GM23338 (cell line): ENCODE results near the gene AATF. TPM values are rescaled to one million over a fixed set of nuclear protein-coding genes. Genes with fewer than 3 reads are reported as not detected.
A peak's percentile ranks its signal among the peaks of the same experiment; 100 is the strongest.

ENCODE experiments used
- ATAC-seq: fragments of 200-7000 bp; cut with Tn5 transposase; 3 replicates; pipeline ENCODE4 v1.9.1; 2020
- DNase-seq: peaks from one replicate; pipeline ENCODE4 v3.0.0-alpha.2; 2015; ENCODE audit warnings: low spot score
- H2AFZ ChIP-seq: fragments of 200-600 bp; sonication (generic); 2 replicates; pipeline ENCODE4 v1.8.0; 2016; ENCODE audit warnings: antibody characterized with exemption, mild to moderate bottlenecking, moderate library complexity
- H3F3A ChIP-seq: fragments of 200-600 bp; sonication (generic); replicated peaks from 2 replicates; pipeline ENCODE4 v1.8.0; 2017; ENCODE audit warnings: antibody characterized with exemption, mixed run types, low read depth
- H3K27ac ChIP-seq: fragments of 200-600 bp; sonication (generic); 2 replicates; pipeline ENCODE4 v1.6.1; 2016; ENCODE audit warnings: low read depth
- H3K27me3 ChIP-seq: fragments of 200-600 bp; sonication (generic); 2 replicates; pipeline ENCODE4 v1.8.0; 2016; ENCODE audit warnings: mild to moderate bottlenecking, mixed run types, moderate library complexity; ENCODE audit not compliant: insufficient read depth
- H3K36me3 ChIP-seq: fragments of 200-600 bp; sonication (generic); 2 replicates; pipeline ENCODE4 v1.8.0; 2016; ENCODE audit warnings: mild to moderate bottlenecking; ENCODE audit not compliant: insufficient read depth
- H3K4me1 ChIP-seq: fragments of 200-600 bp; sonication (generic); 2 replicates; pipeline ENCODE4 v1.8.0; 2016; ENCODE audit warnings: mild to moderate bottlenecking, moderate library complexity; ENCODE audit not compliant: insufficient read depth
- H3K4me2 ChIP-seq: fragments of 200-600 bp; sonication (generic); 2 replicates; pipeline ENCODE4 v1.7.1; 2017; ENCODE audit warnings: mixed run types
- H3K4me3 ChIP-seq: fragments of 200-600 bp; sonication (generic); 2 replicates; pipeline ENCODE4 v1.6.1; 2016; ENCODE audit warnings: mixed run types
- H3K79me2 ChIP-seq: fragments of 200-600 bp; sonication (generic); replicated peaks from 2 replicates; pipeline ENCODE4 v1.8.0; 2017; ENCODE audit warnings: mild to moderate bottlenecking; ENCODE audit not compliant: insufficient read depth
- H3K9me2 ChIP-seq: fragments of 200-600 bp; sonication (generic); 2 replicates; pipeline ENCODE4 v1.8.0; 2017; ENCODE audit not compliant: insufficient read depth
- H4K20me1 ChIP-seq: fragments of 200-600 bp; sonication (generic); replicated peaks from 2 replicates; pipeline ENCODE4 v1.8.0; 2017; ENCODE audit warnings: mild to moderate bottlenecking; ENCODE audit not compliant: insufficient read depth
- H3K27ac Mint-ChIP-seq: 2 replicates; pipeline ENCODE4 v1.8.0; 2020; ENCODE audit warnings: inconsistent platforms, mild to moderate bottlenecking, moderate library complexity, mixed read lengths
- H3K27me3 Mint-ChIP-seq: 3 replicates; pipeline ENCODE4 v1.8.0; 2022; ENCODE audit warnings: low read depth, mild to moderate bottlenecking, moderate library complexity, mixed read lengths, inconsistent platforms; ENCODE audit not compliant: insufficient read depth, poor library complexity
- H3K36me3 Mint-ChIP-seq: 3 replicates; pipeline ENCODE4 v1.8.0; 2021; ENCODE audit warnings: low read depth, mild to moderate bottlenecking, inconsistent platforms, moderate library complexity, mixed read lengths
- H3K4me1 Mint-ChIP-seq: 3 replicates; pipeline ENCODE4 v1.8.0; 2020; ENCODE audit warnings: mild to moderate bottlenecking, inconsistent platforms, mixed read lengths
- H3K4me3 Mint-ChIP-seq: 3 replicates; pipeline ENCODE4 v1.8.0; 2021; ENCODE audit warnings: moderate library complexity, mild to moderate bottlenecking, inconsistent platforms, mixed read lengths
- H3K9me3 Mint-ChIP-seq: 3 replicates; pipeline ENCODE4 v1.8.0; 2020; ENCODE audit warnings: moderate library complexity, mild to moderate bottlenecking, inconsistent platforms, mixed read lengths
- EZH2phosphoT487 ChIP-seq: fragments of 200-600 bp; sonication (generic); IDR thresholded peaks from one replicate; pipeline ENCODE4 v1.8.1; 2018; ENCODE audit warnings: antibody characterized with exemption; ENCODE audit not compliant: unreplicated experiment
- JUNB ChIP-seq: IDR thresholded peaks from one replicate; pipeline ENCODE4 v1.6.1; 2016; ENCODE audit warnings: antibody characterized with exemption; ENCODE audit not compliant: unreplicated experiment
- NANOG ChIP-seq: IDR thresholded peaks from 2 replicates; pipeline ENCODE4 v1.6.1; 2016; ENCODE audit warnings: antibody characterized with exemption, borderline replicate concordance
- POLR2AphosphoS5 ChIP-seq: IDR thresholded peaks from 2 replicates; pipeline ENCODE4 v1.6.1; 2016; ENCODE audit warnings: antibody characterized with exemption, low read depth
- ZNF114 ChIP-seq: fragments of 250-450 bp; sonication (Bioruptor Pico); IDR thresholded peaks from 2 replicates; pipeline ENCODE4 v1.5.0; 2020; ENCODE audit warnings: mild to moderate bottlenecking, moderate library complexity
- polyA plus RNA-seq: library from polyadenylated mRNA; unstranded; fragments of >200 nt; fragmentation: Nextera tagmentation; extraction: Ambion mirVana; gene quantifications from 2 replicates; pipeline ENCODE4 v1.2.1, GENCODE V29; 2016
- total RNA-seq: library from RNA; depleted of rRNA; stranded (reverse); fragments of >200 nt; shearing (Covaris generic); gene quantifications from 2 replicates; pipeline ENCODE4 v1.2.3, GENCODE V29; 2014
- TF ChIP-seq, protein P1 (sequence below), 2 experiments: fragments of 200-600 bp in 1 of 2; sonication (generic) in 1 of 2; conservative IDR thresholded peaks; 2 replicates each; pipeline versions ENCODE4 v1.5.1 to v1.6.1; 2016 to 2017; ENCODE audit warnings: antibody characterized with exemption in 2 of 2, low read depth in 2 of 2, mild to moderate bottlenecking in 2 of 2, moderate library complexity in 1 of 2
- TF ChIP-seq, protein P2 (sequence below): IDR thresholded peaks from one replicate; pipeline ENCODE4 v1.6.1; 2018; ENCODE audit warnings: antibody characterized with exemption; ENCODE audit not compliant: unreplicated experiment
- TF ChIP-seq, protein P3 (sequence below): fragments of 250-450 bp; sonication (Bioruptor Pico); IDR thresholded peaks from 2 replicates; pipeline ENCODE4 v1.5.0; 2020; ENCODE audit warnings: mild to moderate bottlenecking, moderate library complexity
- TF ChIP-seq, protein P4 (sequence below): IDR thresholded peaks from 2 replicates; pipeline ENCODE4 v1.6.1; 2016; ENCODE audit warnings: antibody characterized with exemption

Gene AATF
- total and polyA plus RNA-seq, 2 experiments from 2014 or later, result 40.2 to 71.2 TPM

DNA sequence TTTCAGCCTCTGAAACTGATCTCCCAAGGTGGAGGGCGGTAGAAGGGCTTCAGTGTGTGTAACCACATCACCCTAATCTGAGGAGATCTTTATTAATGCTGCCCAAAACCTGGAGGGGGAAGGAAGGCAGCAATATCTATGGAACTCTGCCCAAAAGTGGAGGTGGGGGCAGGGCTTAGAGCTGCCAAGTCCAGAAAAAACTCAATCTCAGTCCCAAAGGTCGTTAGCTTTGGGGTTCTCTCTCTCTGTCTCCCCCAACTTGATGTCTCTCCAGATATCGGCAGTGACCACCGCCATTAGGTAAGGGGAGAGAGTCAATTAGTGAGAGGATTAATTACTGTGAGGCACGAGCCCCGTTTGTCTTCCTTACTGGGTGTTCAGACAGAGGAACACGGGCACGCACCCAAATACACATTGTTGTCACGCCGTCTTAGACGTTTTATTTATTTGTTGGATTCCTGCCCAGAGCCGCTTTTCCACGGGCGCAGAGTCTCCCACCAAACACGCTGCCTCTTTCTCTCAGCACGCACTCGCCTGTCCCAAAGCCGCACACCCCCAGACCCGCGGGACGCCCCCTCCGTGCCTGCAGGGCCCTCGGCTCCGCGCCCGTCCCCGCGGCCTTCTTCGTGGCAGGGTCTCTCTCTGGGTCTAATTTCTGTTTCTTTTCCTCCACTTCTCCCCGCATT lies 16.9 kb upstream of the AATF start (continued):
- TF ChIP-seq, protein P1, sequence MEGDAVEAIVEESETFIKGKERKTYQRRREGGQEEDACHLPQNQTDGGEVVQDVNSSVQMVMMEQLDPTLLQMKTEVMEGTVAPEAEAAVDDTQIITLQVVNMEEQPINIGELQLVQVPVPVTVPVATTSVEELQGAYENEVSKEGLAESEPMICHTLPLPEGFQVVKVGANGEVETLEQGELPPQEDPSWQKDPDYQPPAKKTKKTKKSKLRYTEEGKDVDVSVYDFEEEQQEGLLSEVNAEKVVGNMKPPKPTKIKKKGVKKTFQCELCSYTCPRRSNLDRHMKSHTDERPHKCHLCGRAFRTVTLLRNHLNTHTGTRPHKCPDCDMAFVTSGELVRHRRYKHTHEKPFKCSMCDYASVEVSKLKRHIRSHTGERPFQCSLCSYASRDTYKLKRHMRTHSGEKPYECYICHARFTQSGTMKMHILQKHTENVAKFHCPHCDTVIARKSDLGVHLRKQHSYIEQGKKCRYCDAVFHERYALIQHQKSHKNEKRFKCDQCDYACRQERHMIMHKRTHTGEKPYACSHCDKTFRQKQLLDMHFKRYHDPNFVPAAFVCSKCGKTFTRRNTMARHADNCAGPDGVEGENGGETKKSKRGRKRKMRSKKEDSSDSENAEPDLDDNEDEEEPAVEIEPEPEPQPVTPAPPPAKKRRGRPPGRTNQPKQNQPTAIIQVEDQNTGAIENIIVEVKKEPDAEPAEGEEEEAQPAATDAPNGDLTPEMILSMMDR (conservative IDR thresholded peaks at IDR 0.05; ENCODE audit: low read depth in 2 of 2), result no peak
- TF ChIP-seq EZH2phosphoT487 (peak; percentile 49), ZNF114 (CRISPR knock-in tag) (no peak)
- TF ChIP-seq, protein P2, sequence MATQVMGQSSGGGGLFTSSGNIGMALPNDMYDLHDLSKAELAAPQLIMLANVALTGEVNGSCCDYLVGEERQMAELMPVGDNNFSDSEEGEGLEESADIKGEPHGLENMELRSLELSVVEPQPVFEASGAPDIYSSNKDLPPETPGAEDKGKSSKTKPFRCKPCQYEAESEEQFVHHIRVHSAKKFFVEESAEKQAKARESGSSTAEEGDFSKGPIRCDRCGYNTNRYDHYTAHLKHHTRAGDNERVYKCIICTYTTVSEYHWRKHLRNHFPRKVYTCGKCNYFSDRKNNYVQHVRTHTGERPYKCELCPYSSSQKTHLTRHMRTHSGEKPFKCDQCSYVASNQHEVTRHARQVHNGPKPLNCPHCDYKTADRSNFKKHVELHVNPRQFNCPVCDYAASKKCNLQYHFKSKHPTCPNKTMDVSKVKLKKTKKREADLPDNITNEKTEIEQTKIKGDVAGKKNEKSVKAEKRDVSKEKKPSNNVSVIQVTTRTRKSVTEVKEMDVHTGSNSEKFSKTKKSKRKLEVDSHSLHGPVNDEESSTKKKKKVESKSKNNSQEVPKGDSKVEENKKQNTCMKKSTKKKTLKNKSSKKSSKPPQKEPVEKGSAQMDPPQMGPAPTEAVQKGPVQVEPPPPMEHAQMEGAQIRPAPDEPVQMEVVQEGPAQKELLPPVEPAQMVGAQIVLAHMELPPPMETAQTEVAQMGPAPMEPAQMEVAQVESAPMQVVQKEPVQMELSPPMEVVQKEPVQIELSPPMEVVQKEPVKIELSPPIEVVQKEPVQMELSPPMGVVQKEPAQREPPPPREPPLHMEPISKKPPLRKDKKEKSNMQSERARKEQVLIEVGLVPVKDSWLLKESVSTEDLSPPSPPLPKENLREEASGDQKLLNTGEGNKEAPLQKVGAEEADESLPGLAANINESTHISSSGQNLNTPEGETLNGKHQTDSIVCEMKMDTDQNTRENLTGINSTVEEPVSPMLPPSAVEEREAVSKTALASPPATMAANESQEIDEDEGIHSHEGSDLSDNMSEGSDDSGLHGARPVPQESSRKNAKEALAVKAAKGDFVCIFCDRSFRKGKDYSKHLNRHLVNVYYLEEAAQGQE, result no peak

DNA sequence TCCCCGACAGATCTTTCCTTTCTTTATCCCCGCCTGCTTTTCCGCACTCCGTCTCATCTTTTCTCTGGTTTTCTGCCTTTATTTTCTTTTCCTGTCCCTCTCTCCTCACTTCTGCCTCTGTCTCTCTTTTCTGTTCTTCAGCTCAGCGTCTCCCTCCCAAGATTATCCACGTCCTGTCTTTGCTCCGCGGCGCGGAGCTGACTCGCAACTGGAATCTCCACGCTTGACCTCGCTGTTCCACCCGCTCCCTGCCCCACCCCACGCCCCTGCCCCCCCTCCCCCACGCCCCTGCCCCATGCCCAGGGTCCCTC lies 16.4 kb upstream of the AATF start:
- Histone ChIP-seq H3F3A (peaks cover 35% of the 10 kb centered on the region), H3K4me3 (peak overlapping the region; percentile 45), H3K4me1 (peaks cover 77% of the 10 kb centered on the region), H3K79me2 (no peaks in the 10 kb centered on the region), H2AFZ (no peak overlapping the region), H3K27me3 (peaks cover 100% of the 10 kb centered on the region), H3K27ac (no peak overlapping the region), H3K4me2 (peak overlapping the region; percentile 74), H3K9me2 (no peaks in the 10 kb centered on the region), H4K20me1 (peaks cover 5% of the 10 kb centered on the region), H3K36me3 (no peaks in the 10 kb centered on the region)
- ATAC-seq (no peak), DNase-seq (no peak)
- H3K27me3 Mint-ChIP-seq, result peaks cover 93% of the 10 kb centered on the region
- H3K4me3 Mint-ChIP-seq, result peak overlapping the region; percentile 59
- H3K27ac Mint-ChIP-seq, result no peak overlapping the region
- H3K36me3 Mint-ChIP-seq, result no peaks in the 10 kb centered on the region
- H3K9me3 Mint-ChIP-seq, result peaks cover 3% of the 10 kb centered on the region; the same call in 1 of the 3 replicates
- H3K4me1 Mint-ChIP-seq, result peaks cover 75% of the 10 kb centered on the region
- TF ChIP-seq, protein P3, sequence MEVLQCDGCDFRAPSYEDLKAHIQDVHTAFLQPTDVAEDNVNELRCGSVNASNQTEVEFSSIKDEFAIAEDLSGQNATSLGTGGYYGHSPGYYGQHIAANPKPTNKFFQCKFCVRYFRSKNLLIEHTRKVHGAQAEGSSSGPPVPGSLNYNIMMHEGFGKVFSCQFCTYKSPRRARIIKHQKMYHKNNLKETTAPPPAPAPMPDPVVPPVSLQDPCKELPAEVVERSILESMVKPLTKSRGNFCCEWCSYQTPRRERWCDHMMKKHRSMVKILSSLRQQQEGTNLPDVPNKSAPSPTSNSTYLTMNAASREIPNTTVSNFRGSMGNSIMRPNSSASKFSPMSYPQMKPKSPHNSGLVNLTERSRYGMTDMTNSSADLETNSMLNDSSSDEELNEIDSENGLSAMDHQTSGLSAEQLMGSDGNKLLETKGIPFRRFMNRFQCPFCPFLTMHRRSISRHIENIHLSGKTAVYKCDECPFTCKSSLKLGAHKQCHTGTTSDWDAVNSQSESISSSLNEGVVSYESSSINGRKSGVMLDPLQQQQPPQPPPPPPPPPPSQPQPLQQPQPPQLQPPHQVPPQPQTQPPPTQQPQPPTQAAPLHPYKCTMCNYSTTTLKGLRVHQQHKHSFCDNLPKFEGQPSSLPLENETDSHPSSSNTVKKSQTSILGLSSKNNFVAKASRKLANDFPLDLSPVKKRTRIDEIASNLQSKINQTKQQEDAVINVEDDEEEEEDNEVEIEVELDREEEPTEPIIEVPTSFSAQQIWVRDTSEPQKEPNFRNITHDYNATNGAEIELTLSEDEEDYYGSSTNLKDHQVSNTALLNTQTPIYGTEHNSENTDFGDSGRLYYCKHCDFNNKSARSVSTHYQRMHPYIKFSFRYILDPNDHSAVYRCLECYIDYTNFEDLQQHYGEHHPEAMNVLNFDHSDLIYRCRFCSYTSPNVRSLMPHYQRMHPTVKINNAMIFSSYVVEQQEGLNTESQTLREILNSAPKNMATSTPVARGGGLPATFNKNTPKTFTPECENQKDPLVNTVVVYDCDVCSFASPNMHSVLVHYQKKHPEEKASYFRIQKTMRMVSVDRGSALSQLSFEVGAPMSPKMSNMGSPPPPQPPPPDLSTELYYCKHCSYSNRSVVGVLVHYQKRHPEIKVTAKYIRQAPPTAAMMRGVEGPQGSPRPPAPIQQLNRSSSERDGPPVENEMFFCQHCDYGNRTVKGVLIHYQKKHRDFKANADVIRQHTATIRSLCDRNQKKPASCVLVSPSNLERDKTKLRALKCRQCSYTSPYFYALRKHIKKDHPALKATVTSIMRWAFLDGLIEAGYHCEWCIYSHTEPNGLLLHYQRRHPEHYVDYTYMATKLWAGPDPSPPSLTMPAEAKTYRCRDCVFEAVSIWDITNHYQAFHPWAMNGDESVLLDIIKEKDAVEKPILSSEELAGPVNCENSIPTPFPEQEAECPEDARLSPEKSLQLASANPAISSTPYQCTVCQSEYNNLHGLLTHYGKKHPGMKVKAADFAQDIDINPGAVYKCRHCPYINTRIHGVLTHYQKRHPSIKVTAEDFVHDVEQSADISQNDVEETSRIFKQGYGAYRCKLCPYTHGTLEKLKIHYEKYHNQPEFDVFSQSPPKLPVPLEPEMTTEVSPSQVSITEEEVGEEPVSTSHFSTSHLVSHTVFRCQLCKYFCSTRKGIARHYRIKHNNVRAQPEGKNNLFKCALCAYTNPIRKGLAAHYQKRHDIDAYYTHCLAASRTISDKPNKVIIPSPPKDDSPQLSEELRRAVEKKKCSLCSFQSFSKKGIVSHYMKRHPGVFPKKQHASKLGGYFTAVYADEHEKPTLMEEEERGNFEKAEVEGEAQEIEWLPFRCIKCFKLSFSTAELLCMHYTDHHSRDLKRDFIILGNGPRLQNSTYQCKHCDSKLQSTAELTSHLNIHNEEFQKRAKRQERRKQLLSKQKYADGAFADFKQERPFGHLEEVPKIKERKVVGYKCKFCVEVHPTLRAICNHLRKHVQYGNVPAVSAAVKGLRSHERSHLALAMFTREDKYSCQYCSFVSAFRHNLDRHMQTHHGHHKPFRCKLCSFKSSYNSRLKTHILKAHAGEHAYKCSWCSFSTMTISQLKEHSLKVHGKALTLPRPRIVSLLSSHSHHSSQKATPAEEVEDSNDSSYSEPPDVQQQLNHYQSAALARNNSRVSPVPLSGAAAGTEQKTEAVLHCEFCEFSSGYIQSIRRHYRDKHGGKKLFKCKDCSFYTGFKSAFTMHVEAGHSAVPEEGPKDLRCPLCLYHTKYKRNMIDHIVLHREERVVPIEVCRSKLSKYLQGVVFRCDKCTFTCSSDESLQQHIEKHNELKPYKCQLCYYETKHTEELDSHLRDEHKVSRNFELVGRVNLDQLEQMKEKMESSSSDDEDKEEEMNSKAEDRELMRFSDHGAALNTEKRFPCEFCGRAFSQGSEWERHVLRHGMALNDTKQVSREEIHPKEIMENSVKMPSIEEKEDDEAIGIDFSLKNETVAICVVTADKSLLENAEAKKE (CRISPR knock-in tag), result no peak
- TF ChIP-seq, protein P1 (conservative IDR thresholded peaks at IDR 0.05; ENCODE audit: low read depth in 2 of 2), result no peak
- no peak for TF ChIP-seq NANOG
- no peak for TF ChIP-seq JUNB
- no peak for TF ChIP-seq EZH2phosphoT487
- TF ChIP-seq POLR2AphosphoS5, result no peak
- TF ChIP-seq, protein P4, sequence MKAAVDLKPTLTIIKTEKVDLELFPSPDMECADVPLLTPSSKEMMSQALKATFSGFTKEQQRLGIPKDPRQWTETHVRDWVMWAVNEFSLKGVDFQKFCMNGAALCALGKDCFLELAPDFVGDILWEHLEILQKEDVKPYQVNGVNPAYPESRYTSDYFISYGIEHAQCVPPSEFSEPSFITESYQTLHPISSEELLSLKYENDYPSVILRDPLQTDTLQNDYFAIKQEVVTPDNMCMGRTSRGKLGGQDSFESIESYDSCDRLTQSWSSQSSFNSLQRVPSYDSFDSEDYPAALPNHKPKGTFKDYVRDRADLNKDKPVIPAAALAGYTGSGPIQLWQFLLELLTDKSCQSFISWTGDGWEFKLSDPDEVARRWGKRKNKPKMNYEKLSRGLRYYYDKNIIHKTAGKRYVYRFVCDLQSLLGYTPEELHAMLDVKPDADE, result no peak
